HG02642 (cell line): ENCODE results near the gene GPR151.
"Not testable (repeated sequence)": the region's sequence is repeated elsewhere in the genome, so short reads cannot be mapped to it uniquely, and the experiment has no call there.

ENCODE experiments used
- ATAC-seq: cut with Tn5 transposase; IDR thresholded peaks from one replicate; pipeline ENCODE4 v1.9.1; 2021; ENCODE audit warnings: mild to moderate bottlenecking; ENCODE audit not compliant: unreplicated experiment, poor library complexity

GPR151 gene

DNA sequence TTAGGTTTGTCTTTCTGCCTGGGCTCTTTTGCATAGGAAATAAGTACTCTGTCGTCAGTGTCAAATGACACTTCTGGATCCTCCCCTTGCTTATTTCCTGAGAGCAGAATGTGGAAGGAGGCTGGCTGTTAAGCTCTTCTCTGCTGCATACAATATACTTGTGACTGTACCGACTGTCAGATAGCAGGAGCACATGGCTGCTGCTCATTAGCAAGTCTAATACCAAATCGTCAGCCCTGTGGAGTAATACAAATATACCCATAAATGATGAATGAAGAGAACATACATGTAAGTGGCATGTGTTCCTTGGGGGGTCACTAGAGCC, at the start of gene GPR151:
TSS of gene GPR151 (minus strand) at position 40 of the 325 bp plus-strand sequence. CDS start 77 bp downstream, outside the sequence.
- ATAC-seq, result no peak

DNA sequence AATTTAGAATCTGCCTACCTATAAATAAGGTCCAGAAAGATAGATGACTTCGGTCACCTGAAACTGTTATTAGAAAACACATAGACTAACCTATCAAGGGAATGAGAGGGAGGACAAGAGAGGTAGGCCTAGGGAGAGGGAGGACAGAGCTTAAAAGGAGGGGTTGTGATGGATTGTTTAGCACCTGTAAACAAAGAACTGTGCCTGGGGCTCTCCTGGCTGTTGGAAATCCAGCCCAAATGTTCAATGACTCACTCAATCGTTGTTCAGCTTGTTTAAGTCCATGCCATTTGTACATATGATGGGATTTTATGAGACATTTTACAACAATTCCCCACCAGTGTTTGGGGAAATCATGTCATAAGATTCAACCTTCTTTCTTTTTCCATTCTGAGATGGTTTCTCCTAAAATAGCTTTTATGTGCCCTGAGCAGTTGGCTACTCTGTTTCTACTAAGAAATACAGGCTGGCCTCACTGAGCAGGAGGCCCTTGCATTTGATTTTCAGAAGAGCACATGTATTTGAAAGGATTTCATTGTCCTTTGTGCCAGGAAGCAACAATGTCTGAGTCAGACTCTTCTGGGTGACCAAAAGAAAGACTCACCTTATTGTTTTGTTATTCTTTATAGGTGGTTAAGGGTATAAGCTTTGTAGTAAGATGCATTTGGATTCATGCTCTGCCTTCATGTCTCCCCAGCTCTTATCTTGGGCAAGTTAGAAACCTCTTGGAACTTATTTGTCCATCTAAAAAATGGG, 48.2 kb upstream of the GPR151 start:
- ATAC-seq, result no peak

GRCh38 chr5:146562461-146562860, 46.5 kb upstream of the GPR151 start:
- ATAC-seq, result no peak

DNA sequence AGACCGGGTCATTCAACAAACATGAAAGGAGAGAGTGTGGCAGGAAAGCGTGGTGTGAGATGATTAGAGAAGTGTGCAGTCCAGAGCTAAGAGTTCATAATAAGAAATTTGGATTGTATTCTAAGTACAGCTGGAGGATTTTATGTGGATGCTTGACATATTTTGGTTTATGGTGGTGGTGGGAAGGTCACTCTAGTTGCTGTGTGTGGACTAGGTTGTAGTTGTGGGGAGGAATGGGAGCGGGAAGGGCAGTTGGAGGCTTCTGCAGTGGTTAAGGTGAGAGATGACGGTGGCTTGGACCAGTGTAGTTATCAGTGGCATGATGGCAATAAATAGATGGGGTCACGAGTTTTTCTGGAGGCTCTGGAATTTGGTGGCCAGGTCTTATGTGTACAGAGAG, 45.7 kb upstream of the GPR151 start:
- no peak for ATAC-seq

DNA sequence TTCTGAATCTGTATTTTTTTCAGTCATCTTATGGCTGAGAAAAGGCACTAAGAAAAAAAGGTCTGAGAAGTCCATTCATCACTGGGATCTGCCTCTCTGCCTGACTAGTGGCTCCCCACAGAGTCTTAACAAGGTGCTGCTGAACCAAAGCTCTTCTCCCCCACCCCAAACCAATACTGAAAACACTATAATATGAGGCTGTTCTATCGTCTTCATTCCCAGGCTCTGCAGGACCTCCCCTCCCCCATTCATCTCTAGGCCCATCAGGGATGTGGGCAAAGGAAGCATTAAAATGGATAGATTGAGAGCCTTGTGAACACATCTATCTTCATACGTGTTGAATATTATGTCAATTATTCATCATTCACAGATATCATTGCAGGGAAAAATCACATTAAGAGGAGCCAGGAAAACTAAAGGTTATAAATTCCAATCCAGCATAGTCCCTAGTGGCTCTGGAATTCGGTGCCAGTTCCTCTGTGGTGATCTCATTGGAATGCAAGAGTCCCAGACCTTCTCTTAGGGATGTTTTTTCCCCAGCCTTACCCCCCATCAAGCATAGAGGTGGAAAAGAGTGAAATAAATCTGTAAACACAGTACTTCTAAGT, 44.3 kb upstream of the GPR151 start:
- no peak for ATAC-seq

GRCh38 chr5:146556884-146557283, 40.9 kb upstream of the GPR151 start:
- ATAC-seq, result not testable (repeated sequence)

- no peak for ATAC-seq
Measured at GRCh38 chr5:146553446-146553845, 37.5 kb upstream of the GPR151 start.

- no peak for ATAC-seq
Measured at GRCh38 chr5:146549615-146550014, 33.6 kb upstream of the GPR151 start.

DNA sequence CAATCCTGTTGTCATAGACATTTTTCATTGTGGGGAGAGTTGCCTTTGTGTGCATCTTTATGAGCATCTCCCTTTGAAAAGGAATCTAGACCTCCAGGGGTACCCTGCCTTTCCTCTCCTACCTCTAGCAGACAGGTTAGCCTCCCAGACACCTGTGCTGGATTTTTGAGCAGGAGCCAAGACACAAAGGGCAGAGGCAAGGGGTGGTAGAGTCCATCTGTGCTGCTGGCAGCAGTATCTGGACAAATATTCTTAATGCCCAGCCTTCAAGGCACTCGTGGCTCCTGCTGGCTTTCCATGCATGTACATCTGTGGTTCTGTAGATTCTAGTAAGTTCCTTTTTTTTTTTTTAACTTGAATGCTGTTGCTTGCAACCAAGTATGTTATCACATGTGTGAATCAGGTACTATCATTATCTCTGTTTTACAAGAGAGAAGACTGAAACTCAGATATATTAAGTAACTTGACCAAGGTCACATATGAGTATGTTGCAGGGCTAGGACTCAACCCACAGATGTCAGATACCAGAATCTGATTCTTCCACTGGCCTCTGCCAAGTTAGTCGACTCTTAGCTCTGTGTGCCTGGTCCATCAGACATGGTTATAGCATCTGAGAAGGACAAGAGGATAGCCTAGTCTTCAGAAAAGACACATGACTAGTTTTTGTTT, 32.9 kb upstream of the GPR151 start:
- no peak for ATAC-seq

DNA sequence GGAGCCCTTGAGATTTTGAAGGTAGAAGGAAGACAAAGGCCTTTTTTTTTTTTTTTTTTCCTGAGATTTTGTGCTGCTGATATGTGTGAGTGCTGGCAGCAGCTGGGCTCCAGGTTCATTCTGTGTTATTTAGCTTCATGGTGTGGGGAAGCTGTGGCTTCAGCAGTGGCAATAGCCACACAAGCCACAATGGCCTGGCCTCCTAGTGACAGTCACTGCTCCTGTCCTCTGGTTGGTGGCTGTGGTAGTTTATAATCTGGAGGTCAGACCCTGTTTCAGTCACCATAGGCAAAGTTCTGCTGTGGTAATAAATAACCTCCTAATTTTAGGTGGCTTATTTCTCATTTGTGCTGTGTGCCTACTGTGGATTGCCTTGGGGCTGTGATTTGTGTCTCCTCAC, 28.2 kb upstream of the GPR151 start:
- no peak for ATAC-seq

- ATAC-seq, result peak; percentile 98
Measured at GRCh38 chr5:146541958-146542849, 26.2 kb upstream of the GPR151 start.

DNA sequence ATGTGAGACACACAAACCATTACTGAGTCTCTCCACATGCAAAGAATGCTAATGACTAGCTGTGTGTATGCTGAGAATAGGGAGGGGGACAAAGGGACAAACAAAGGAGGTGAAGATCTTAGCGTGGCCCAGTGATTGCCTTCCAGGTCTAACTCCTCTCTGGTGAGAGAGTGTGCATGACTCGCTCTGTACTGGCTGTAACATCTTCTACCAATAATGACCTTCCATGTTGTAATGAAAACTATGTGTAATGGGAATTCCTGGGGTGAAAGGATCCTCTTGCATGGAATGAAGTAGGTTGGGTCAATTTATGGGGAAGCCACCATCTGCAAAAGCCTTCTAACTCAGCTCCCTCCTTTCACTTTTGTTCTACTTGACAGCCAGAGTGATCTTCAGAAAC, 24.4 kb upstream of the GPR151 start:
- ATAC-seq, result no peak

GRCh38 chr5:146539973-146540372, 24.0 kb upstream of the GPR151 start:
- ATAC-seq, result no peak

DNA sequence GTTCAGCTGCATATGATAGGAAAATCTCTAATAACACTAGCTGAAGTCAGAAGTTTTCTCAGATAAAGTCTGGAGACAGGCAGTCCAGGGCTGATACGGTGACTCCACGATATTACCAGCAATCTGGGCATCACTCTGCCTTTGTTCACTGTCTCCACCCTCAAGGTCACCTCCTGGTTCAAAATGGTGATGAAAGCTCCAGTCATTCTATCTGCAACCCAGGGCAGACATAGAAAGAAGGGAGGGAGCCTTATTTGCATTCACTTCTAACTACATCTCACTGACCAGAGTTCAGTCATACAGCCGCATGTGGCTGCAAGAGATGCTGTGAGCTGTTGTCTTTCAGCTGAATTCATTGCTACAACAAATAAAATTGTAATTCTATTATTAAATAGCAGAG, 22.4 kb upstream of the GPR151 start:
- no peak for ATAC-seq

DNA sequence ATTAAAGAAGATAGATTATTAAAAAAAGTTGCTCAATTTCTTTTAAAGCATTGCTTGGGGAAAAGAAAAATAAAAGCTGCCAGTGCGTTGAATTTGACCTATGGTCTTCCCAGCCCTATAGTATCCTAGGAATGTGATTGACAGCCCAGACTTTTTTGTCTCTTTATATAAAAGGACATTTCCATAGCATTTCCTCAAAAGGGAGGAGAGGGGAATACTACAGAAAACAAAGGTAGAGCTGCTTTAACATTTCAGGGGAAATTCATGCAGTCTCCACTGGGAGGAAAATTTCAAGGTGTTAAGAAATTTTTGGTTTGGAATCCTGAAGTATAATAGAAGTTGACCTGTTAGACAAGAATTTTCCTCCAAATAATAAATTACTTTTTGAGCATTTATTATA, 17.9 kb upstream of the GPR151 start:
- no peak for ATAC-seq

DNA sequence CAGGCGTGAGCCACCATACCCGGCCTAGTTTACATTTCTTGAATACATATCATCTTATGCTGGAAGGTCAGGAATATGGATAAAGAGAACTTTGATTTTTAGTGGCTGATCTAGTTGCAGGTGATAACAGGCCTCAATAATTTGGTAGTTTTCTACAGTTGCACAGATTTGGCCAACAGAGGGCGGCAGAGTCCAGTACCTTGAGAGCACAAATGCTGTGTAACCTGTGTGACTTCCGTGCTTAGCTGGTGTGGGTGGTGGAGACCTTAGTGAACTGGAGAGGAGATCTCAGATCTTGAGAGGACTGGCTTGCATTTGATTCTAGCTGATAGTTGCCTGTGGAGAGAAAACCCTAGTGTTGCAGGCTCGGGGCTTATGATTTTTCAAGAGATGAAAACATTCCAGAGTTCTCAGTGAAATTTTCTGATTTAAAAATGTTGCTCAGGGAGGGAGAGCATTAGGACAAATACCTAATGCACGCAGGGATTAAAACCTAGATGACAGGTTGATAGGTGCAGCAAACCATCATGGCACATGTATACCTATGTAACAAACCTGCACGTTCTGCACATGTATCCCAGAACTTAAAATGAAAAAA, 17.4 kb upstream of the GPR151 start:
- ATAC-seq, result peak; percentile 94

GRCh38 chr5:146529984-146530383, 14.0 kb upstream of the GPR151 start:
- ATAC-seq, result peak; percentile 65

DNA sequence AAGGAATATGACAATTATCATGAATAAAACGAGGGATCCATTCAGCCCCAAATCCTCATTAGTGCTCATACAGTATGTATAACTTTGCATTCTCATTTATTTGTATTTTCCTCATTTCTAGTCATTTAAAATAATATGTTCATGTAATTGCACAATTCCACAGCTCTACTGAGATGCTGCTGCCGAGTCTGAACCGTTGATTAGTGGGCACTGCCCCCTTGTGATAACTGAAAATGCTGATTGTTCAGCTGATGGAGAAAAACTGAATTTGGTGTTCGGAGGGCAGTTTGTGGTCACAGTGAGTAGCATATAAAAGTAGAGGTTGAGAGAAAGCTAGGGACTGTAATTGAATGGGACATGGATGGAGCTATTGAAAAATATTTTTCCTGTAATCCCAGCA, 12.2 kb upstream of the GPR151 start:
- no peak for ATAC-seq

DNA sequence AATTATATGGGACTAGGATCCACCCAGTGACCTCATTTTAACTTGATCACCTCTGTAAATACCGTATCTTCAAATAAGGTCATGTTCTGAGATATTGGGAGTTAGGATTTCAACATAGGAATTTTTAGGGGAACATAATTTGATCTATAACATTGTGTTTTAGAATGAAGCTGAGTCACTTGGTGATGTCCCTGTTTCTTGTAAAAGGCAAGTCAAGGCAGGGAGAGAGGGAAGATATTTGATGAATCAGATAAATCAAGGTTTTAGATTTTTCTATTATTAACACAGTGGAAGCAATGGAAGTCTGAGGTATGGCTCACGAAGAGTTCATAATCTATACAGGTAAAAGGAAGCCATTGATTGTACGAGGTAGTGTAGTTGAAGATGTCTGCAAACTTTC, 11.8 kb upstream of the GPR151 start:
- no peak for ATAC-seq

DNA sequence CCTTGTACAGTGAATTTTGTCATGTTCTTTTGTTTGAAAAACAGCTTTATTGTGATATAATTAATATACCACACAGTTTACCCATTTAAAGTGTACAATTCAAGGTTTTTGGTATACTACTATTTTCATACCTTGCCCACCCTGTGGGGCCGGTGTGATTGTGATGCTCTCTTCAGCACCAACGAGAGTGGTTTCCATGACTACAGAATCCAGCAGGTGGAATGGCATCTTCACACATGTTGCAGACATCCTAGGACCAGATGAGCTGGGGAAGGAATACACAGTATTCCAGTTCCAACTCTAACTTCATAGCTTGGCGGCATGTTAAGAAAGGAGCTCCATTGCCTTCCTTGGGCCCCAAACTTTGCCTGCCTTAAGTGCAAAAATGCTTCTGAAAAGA, 7.7 kb upstream of the GPR151 start:
- ATAC-seq, result no peak
